ENCODE measurements around the gene KRT15. TPM values are rescaled to one million over a fixed set of nuclear protein-coding genes. Genes with fewer than 3 reads are reported as not detected.

Gene KRT15
- total RNA-seq, 1 donor from 2014 or later: 0.16 TPM

- no peak for DNase-seq
Observed at GRCh38 chr17:41523787-41524186, 5.1 kb upstream of the KRT15 start.

GRCh38 chr17:41523225-41523593 is 4.5 kb upstream of the KRT15 start:
- no peak for DNase-seq

GRCh38 chr17:41522301-41523224 is 3.9 kb upstream of the KRT15 start:
- no peak for DNase-seq

- no peak for DNase-seq
Observed at GRCh38 chr17:41521574-41522261, 3.0 kb upstream of the KRT15 start.

GRCh38 chr17:41520821-41521521 is 2.3 kb upstream of the KRT15 start:
- DNase-seq: no peak

- DNase-seq: no peak
Observed at GRCh38 chr17:41519501-41520224, 973 bp upstream of the KRT15 start.

GRCh38 chr17:41518031-41518430 is 659 bp downstream of the KRT15 start:
- DNase-seq: no peak

- DNase-seq: no peak
Observed at GRCh38 chr17:41516830-41517283, 1.8 kb downstream of the KRT15 start.

- DNase-seq: no peak
Observed at GRCh38 chr17:41516147-41516829, 2.4 kb downstream of the KRT15 start.

- DNase-seq: no peak
Observed at GRCh38 chr17:41513168-41513547, 5.5 kb downstream of the KRT15 start.

GRCh38 chr17:41512546-41513167 is 6.0 kb downstream of the KRT15 start:
- no peak for DNase-seq

GRCh38 chr17:41511716-41512115 is 7.0 kb downstream of the KRT15 start:
- no peak for DNase-seq

GRCh38 chr17:41511116-41511515 is 7.6 kb downstream of the KRT15 start:
- DNase-seq: no peak

GRCh38 chr17:41510251-41511065 is 8.2 kb downstream of the KRT15 start:
- no peak for DNase-seq

- no peak for DNase-seq
Observed at GRCh38 chr17:41507315-41507880, 11.3 kb downstream of the KRT15 start.

- no peak for DNase-seq
Observed at GRCh38 chr17:41505809-41506767, 12.6 kb downstream of the KRT15 start.

GRCh38 chr17:41505007-41505808 is 13.5 kb downstream of the KRT15 start, which contains the start of gene KRT13:
TSS of gene KRT13 (minus strand) at chr17:41505612. CDS start at chr17:41505550, 62 bp downstream.
- DNase-seq: no peak

All from occipital lobe (tissue), 2 donors.